Measurements from ENCODE around the gene GRPEL1.

- TF ChIP-seq, protein P1, sequence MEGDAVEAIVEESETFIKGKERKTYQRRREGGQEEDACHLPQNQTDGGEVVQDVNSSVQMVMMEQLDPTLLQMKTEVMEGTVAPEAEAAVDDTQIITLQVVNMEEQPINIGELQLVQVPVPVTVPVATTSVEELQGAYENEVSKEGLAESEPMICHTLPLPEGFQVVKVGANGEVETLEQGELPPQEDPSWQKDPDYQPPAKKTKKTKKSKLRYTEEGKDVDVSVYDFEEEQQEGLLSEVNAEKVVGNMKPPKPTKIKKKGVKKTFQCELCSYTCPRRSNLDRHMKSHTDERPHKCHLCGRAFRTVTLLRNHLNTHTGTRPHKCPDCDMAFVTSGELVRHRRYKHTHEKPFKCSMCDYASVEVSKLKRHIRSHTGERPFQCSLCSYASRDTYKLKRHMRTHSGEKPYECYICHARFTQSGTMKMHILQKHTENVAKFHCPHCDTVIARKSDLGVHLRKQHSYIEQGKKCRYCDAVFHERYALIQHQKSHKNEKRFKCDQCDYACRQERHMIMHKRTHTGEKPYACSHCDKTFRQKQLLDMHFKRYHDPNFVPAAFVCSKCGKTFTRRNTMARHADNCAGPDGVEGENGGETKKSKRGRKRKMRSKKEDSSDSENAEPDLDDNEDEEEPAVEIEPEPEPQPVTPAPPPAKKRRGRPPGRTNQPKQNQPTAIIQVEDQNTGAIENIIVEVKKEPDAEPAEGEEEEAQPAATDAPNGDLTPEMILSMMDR (conservative IDR thresholded peaks at IDR 0.05; ENCODE audit: low read depth, low read length), result no peak
- no peak for TF ChIP-seq EZH2 (IDR thresholded peaks at IDR 0.05; ENCODE audit: borderline replicate concordance, low read depth, low read length, poor library complexity, severe bottlenecking)
Observed at GRCh38 chr4:7068279-7068842, 497 bp upstream of the GRPEL1 start.
